Tibial artery (tissue), 4 donors: Measurements from ENCODE around the gene MAN1C1.

ENCODE experiments used
- DNase-seq, 2 donors: peaks; one replicate each; pipeline ENCODE4 v3.0.0-alpha.2; 2019
- H3K27ac ChIP-seq, 2 donors: fragments of 200-600 bp; sonication (generic) in 1 of 2; 1 replicate in 1 of 2; 2 replicates in 1 of 2; pipeline ENCODE4 v1.5.1; 2018 to 2019; ENCODE audit warnings: mild to moderate bottlenecking in 1 of 2
- H3K27me3 ChIP-seq, 2 donors: fragments of 200-600 bp; sonication (generic) in 1 of 2; one replicate each; pipeline versions ENCODE4 v1.5.1 to v1.6.0; 2016 to 2019
- H3K36me3 ChIP-seq, 3 donors: fragments of 200-600 bp; sonication (generic) in 2 of 3; one replicate each; pipeline ENCODE4 v1.5.1; 2016 to 2019; ENCODE audit warnings: mild to moderate bottlenecking in 2 of 3
- H3K4me1 ChIP-seq, 4 donors: fragments of 200-600 bp; sonication (generic) in 2 of 4; 1 replicate in 3 of 4; 2 replicates in 1 of 4; pipeline ENCODE4 v1.5.1; 2016 to 2019
- H3K4me3 ChIP-seq, 2 donors: fragments of 200-600 bp; sonication (generic) in 1 of 2; 1 replicate in 1 of 2; 2 replicates in 1 of 2; pipeline ENCODE4 v1.5.1; 2018 to 2019; ENCODE audit warnings: mild to moderate bottlenecking in 2 of 2
- H3K9me3 ChIP-seq, 3 donors: fragments of 200-600 bp; sonication (generic) in 1 of 3; one replicate each; pipeline ENCODE4 v1.5.1; 2016 to 2019
- intact Hi-C: fragments of 100-400 bp; cut with DNase I; formaldehyde crosslinking; loops from one replicate; pipeline ENCODE4 v1.15.0; 2023; ENCODE audit warnings: low total_unique reads
- TF ChIP-seq, protein P1 (sequence below), 2 experiments: fragments of 200-600 bp in 1 of 2; fragments of 450-650 bp in 1 of 2; IDR thresholded peaks; one replicate each; pipeline ENCODE4 v1.5.1; 2017 to 2019; ENCODE audit warnings: antibody characterized with exemption in 2 of 2, mild to moderate bottlenecking in 1 of 2, moderate library complexity in 1 of 2

The MAN1C1 gene

GRCh38 chr1:25703671-25704266 lies 87.2 kb downstream of the MAN1C1 start:
- TF ChIP-seq, protein P1, sequence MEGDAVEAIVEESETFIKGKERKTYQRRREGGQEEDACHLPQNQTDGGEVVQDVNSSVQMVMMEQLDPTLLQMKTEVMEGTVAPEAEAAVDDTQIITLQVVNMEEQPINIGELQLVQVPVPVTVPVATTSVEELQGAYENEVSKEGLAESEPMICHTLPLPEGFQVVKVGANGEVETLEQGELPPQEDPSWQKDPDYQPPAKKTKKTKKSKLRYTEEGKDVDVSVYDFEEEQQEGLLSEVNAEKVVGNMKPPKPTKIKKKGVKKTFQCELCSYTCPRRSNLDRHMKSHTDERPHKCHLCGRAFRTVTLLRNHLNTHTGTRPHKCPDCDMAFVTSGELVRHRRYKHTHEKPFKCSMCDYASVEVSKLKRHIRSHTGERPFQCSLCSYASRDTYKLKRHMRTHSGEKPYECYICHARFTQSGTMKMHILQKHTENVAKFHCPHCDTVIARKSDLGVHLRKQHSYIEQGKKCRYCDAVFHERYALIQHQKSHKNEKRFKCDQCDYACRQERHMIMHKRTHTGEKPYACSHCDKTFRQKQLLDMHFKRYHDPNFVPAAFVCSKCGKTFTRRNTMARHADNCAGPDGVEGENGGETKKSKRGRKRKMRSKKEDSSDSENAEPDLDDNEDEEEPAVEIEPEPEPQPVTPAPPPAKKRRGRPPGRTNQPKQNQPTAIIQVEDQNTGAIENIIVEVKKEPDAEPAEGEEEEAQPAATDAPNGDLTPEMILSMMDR (IDR thresholded peaks at IDR 0.05): no peak
- Histone ChIP-seq H3K36me3 (no peaks in the 10 kb centered on the region), H3K9me3 (no peaks in the 10 kb centered on the region), H3K27me3 (no peaks in the 10 kb centered on the region), H3K27ac (no peak overlapping the region), H3K4me1 (peaks cover 13 to 77% (median 38%) of the 10 kb centered on the region in 4 donors), H3K4me3 (no peak overlapping the region)
- intact Hi-C loops: loop anchor here (5.0 kb wide), 1 partner anchor 39 kb away; no protein-coding TSS in a partner anchor
- no peak for DNase-seq

DNA sequence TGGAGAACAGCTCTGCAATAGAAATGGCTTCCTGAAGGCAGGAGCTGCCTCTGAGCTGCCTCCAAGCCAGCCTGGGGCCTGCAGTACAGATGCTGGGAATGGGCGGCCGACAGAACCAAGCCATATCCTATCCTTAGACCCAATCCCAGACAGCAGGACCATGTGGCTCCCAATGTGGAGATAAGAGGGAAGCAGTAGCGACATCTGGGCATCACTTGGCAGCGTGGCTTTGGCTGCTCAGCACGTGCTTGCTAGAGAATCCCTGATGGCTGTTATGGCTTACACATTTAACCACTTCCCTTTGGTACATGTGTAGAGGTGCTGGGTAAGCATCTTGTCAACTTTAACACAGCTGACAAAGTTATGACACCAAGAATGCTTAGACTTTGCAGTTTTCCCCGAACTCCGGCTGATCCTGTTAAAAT lies 87.7 kb downstream of the MAN1C1 start:
- TF ChIP-seq, protein P1 (IDR thresholded peaks at IDR 0.05): no peak
- DNase-seq: no peak
- H3K27me3 ChIP-seq: no peaks in the 10 kb centered on the region
- H3K4me1 ChIP-seq: peaks cover 13 to 71% (median 35%) of the 10 kb centered on the region in 4 donors
- intact Hi-C loops: loop anchor here (5.0 kb wide), 1 partner anchor 38 kb away; no protein-coding TSS in a partner anchor
- no peaks in the 10 kb centered on the region for H3K9me3 ChIP-seq
- no peak overlapping the region for H3K27ac ChIP-seq
- no peaks in the 10 kb centered on the region for H3K36me3 ChIP-seq
- no peak overlapping the region for H3K4me3 ChIP-seq

GRCh38 chr1:25705699-25706098 lies 89.1 kb downstream of the MAN1C1 start:
- Histone ChIP-seq H3K27ac (no peak overlapping the region), H3K27me3 (no peaks in the 10 kb centered on the region), H3K9me3 (no peaks in the 10 kb centered on the region), H3K36me3 (no peaks in the 10 kb centered on the region), H3K4me3 (no peak overlapping the region), H3K4me1 (peaks cover 11 to 57% (median 21%) of the 10 kb centered on the region in 4 donors)
- intact Hi-C loops: no loop called here
- no peak for DNase-seq
- TF ChIP-seq, protein P1 (IDR thresholded peaks at IDR 0.05): no peak

DNA sequence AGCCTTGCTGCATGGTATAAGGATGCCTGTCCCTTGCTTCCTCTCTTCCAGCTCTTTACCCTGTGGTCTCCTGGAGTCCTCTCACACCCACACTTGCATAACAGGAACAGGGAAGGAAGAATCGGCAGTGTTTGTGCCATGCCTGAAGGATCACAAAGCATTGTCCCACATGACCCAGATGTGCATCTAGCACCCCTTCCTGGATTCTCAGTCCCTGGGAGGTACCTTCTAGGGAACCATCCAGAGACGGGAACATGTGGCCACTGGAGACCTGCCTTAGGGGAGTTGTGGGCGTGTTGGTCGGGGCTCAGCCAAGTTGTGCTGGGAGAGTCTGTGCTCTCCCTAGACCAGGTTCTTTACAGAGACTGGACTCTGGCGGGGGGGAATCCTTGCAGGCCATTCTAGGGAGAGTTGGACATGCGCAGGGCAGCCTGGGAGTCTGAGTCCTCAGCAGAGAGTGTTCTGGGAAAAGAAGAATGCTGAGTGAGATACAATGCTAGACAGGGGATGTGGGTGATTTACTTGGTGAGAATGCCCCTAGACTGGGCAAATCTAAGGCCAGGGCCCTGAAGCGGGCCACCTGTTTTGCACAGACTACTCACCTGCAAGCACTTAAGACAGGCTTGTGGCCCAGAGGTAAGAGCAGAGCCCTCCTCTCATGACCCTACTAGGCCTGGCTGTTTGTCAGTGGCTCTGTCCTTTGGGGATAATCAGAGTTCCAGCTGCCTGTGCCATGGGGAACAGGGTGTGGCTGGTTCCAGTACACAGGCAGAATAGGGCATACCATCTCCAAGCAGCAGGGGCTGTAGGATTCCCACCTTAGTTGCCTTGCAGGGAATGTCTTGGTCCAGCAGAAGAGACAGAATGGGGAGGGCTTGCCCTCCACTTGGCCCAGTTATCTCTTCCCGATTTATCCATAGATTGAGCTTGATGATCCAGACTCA lies 89.8 kb downstream of the MAN1C1 start:
- TF ChIP-seq, protein P1 (IDR thresholded peaks at IDR 0.05): no peak
- no peak for DNase-seq
- H3K27ac ChIP-seq: no peak overlapping the region
- H3K4me1 ChIP-seq: peaks cover 3 to 50% (median 14%) of the 10 kb centered on the region in 4 donors
- H3K36me3 ChIP-seq: no peaks in the 10 kb centered on the region
- intact Hi-C loops: no loop called here
- H3K9me3 ChIP-seq: no peaks in the 10 kb centered on the region
- no peaks in the 10 kb centered on the region for H3K27me3 ChIP-seq
- no peak overlapping the region for H3K4me3 ChIP-seq

- intact Hi-C loops: no loop called here
- H3K36me3 ChIP-seq: no peaks in the 10 kb centered on the region
- H3K27me3 ChIP-seq: no peaks in the 10 kb centered on the region
- H3K9me3 ChIP-seq: no peaks in the 10 kb centered on the region
- H3K27ac ChIP-seq: no peak overlapping the region
- peaks cover 0 to 40% (median 7%) of the 10 kb centered on the region in 4 donors for H3K4me1 ChIP-seq
- TF ChIP-seq, protein P1 (IDR thresholded peaks at IDR 0.05): no peak
- DNase-seq: no peak
- no peak overlapping the region for H3K4me3 ChIP-seq
These were observed 90.9 kb downstream of the MAN1C1 start for GRCh38 chr1:25707280-25708016.
